CD4-positive, CD25-positive, alpha-beta regulatory T cell (primary cell): ENCODE data around the gene LARP4B. TPM values are rescaled to one million over a fixed set of nuclear protein-coding genes. Genes with fewer than 3 reads are reported as not detected.

ENCODE experiments used
- ATAC-seq, 2 donors: fragments of 150-1000 bp; cut with Tn5 transposase; one replicate each; pipeline ENCODE4 v1.10.0; 2021; ENCODE audit warnings: low read depth in 2 of 2, moderate number of reproducible peaks in 2 of 2, moderate library complexity in 1 of 2
- DNase-seq, 3 donors: peaks; one replicate each; pipeline versions ENCODE4 v3.0.0 to v3.0.0-alpha.2; 2012 to 2022; ENCODE audit warnings: mixed read lengths in 1 of 3
- H3K27ac ChIP-seq: one replicate; pipeline ENCODE4 v1.7.0; 2013; ENCODE audit warnings: mild to moderate bottlenecking, low read length; ENCODE audit not compliant: insufficient read depth, poor library complexity, severe bottlenecking
- H3K27me3 ChIP-seq: one replicate; pipeline ENCODE4 v1.7.0; 2013; ENCODE audit warnings: low read length; ENCODE audit not compliant: control insufficient read depth, insufficient read depth
- H3K36me3 ChIP-seq: one replicate; pipeline ENCODE4 v1.7.0; 2013; ENCODE audit warnings: mild to moderate bottlenecking, low read length, moderate library complexity; ENCODE audit not compliant: control insufficient read depth, insufficient read depth
- H3K4me1 ChIP-seq: 2 replicates; pipeline ENCODE4 v1.7.0; 2013; ENCODE audit warnings: mild to moderate bottlenecking, low read length; ENCODE audit not compliant: insufficient read depth, control insufficient read depth, poor library complexity, severe bottlenecking
- H3K4me3 ChIP-seq: one replicate; pipeline ENCODE4 v1.7.0; 2013; ENCODE audit warnings: low read depth, mild to moderate bottlenecking, low read length, moderate library complexity
- H3K9me3 ChIP-seq, 2 experiments: 1 replicate in 1 of 2; 2 replicates in 1 of 2; pipeline ENCODE4 v1.7.0; 2013; ENCODE audit warnings: low read length in 2 of 2, mild to moderate bottlenecking in 1 of 2, moderate library complexity in 1 of 2; ENCODE audit not compliant: control insufficient read depth in 2 of 2
- H3K27ac Mint-ChIP-seq, 3 donors: one replicate each; pipeline ENCODE4 v1.8.0; 2020 to 2022; ENCODE audit warnings: mild to moderate bottlenecking in 3 of 3, mixed read lengths in 3 of 3, moderate library complexity in 2 of 3
- H3K27me3 Mint-ChIP-seq: one replicate; pipeline ENCODE4 v1.8.0; 2022; ENCODE audit warnings: mild to moderate bottlenecking, mixed read lengths
- H3K36me3 Mint-ChIP-seq: one replicate; pipeline ENCODE4 v1.8.0; 2020; ENCODE audit warnings: mixed read lengths
- H3K4me1 Mint-ChIP-seq, 4 donors: one replicate each; pipeline ENCODE4 v1.8.0; 2020 to 2022; ENCODE audit warnings: mixed read lengths in 4 of 4, mild to moderate bottlenecking in 1 of 4
- H3K4me3 Mint-ChIP-seq, 4 donors: one replicate each; pipeline ENCODE4 v1.8.0; 2020 to 2022; ENCODE audit warnings: mild to moderate bottlenecking in 4 of 4, mixed read lengths in 4 of 4, moderate library complexity in 3 of 4
- H3K9me3 Mint-ChIP-seq, 7 donors: one replicate each; pipeline ENCODE4 v1.8.0; 2020 to 2022; ENCODE audit warnings: mixed read lengths in 7 of 7, mild to moderate bottlenecking in 3 of 7, moderate library complexity in 2 of 7
- polyA plus RNA-seq, 4 donors: library from polyadenylated mRNA; unstranded; fragments of 300-500 nt; fragmentation: Illumina TruSeq; gene quantifications; one replicate each; pipeline ENCODE4 v1.2.3, GENCODE V29; 2021
- total RNA-seq: library from RNA; stranded (reverse); gene quantifications from one replicate; pipeline ENCODE4 v1.2.3, GENCODE V29; 2022

LARP4B gene
- total and polyA plus RNA-seq, 5 donors from 2014 or later: 20.5 to 82.0 (median 30.3) TPM

- H3K27ac Mint-ChIP-seq: no peak overlapping the region
- DNase-seq: no peak
- Histone ChIP-seq H3K4me1 (no peaks in the 10 kb centered on the region), H3K27me3 (no peaks in the 10 kb centered on the region), H3K9me3 (no peaks in the 10 kb centered on the region), H3K4me3 (no peak overlapping the region), H3K27ac (no peak overlapping the region), H3K36me3 (peaks cover 59% of the 10 kb centered on the region)
- no peak for ATAC-seq
- H3K27me3 Mint-ChIP-seq: no peaks in the 10 kb centered on the region
- H3K4me1 Mint-ChIP-seq: peaks cover 0 to 11% (median 3%) of the 10 kb centered on the region in 4 donors
- peaks cover 0 to 2% (median 0%) of the 10 kb centered on the region in 7 donors for H3K9me3 Mint-ChIP-seq
- peaks cover 38% of the 10 kb centered on the region for H3K36me3 Mint-ChIP-seq
- no peak overlapping the region for H3K4me3 Mint-ChIP-seq
These were observed 124.1 kb downstream of the LARP4B start for GRCh38 chr10:807163-807957.

GRCh38 chr10:806451-807162 lies 124.9 kb downstream of the LARP4B start:
- H3K9me3 Mint-ChIP-seq: peaks cover 0 to 2% (median 0%) of the 10 kb centered on the region in 7 donors
- peak overlapping the region in 1 of 3 donors; percentile 46 for H3K27ac Mint-ChIP-seq
- peaks cover 0 to 11% (median 3%) of the 10 kb centered on the region in 4 donors for H3K4me1 Mint-ChIP-seq
- DNase-seq (no peak), ATAC-seq (no peak)
- H3K27ac ChIP-seq: no peak overlapping the region
- H3K9me3 ChIP-seq: no peaks in the 10 kb centered on the region
- peaks cover 51% of the 10 kb centered on the region for H3K36me3 ChIP-seq
- H3K27me3 ChIP-seq: no peaks in the 10 kb centered on the region
- peaks cover 31% of the 10 kb centered on the region for H3K36me3 Mint-ChIP-seq
- H3K4me3 ChIP-seq: no peak overlapping the region
- H3K4me3 Mint-ChIP-seq: no peak overlapping the region
- no peaks in the 10 kb centered on the region for H3K27me3 Mint-ChIP-seq
- H3K4me1 ChIP-seq: no peaks in the 10 kb centered on the region

- ATAC-seq (no peak), DNase-seq (no peak)
- no peaks in the 10 kb centered on the region for H3K27me3 ChIP-seq
- H3K27ac ChIP-seq: no peak overlapping the region
- Mint-ChIP-seq H3K36me3 (peaks cover 26% of the 10 kb centered on the region), H3K27ac (no peak overlapping the region), H3K9me3 (peaks cover 0 to 2% (median 0%) of the 10 kb centered on the region in 7 donors), H3K4me1 (peaks cover 0 to 11% (median 3%) of the 10 kb centered on the region in 4 donors), H3K4me3 (no peak overlapping the region), H3K27me3 (no peaks in the 10 kb centered on the region)
- H3K9me3 ChIP-seq: no peaks in the 10 kb centered on the region
- H3K4me3 ChIP-seq: no peak overlapping the region
- H3K4me1 ChIP-seq: no peaks in the 10 kb centered on the region
- H3K36me3 ChIP-seq: peaks cover 43% of the 10 kb centered on the region
These were observed 125.7 kb downstream of the LARP4B start for GRCh38 chr10:805620-806305.

- no peak overlapping the region for H3K27ac Mint-ChIP-seq
- H3K36me3 Mint-ChIP-seq: peaks cover 26% of the 10 kb centered on the region
- H3K27ac ChIP-seq: no peak overlapping the region
- no peaks in the 10 kb centered on the region for H3K4me1 ChIP-seq
- no peak overlapping the region for H3K4me3 ChIP-seq
- peaks cover 0 to 4% (median 1%) of the 10 kb centered on the region in 7 donors for H3K9me3 Mint-ChIP-seq
- H3K4me3 Mint-ChIP-seq: no peak overlapping the region
- no peaks in the 10 kb centered on the region for H3K27me3 Mint-ChIP-seq
- ATAC-seq: no peak
- H3K9me3 ChIP-seq: no peaks in the 10 kb centered on the region
- no peak for DNase-seq
- no peaks in the 10 kb centered on the region for H3K27me3 ChIP-seq
- peaks cover 0 to 11% (median 3%) of the 10 kb centered on the region in 4 donors for H3K4me1 Mint-ChIP-seq
- peaks cover 36% of the 10 kb centered on the region for H3K36me3 ChIP-seq
These were observed 126.5 kb downstream of the LARP4B start for GRCh38 chr10:804787-805619.

GRCh38 chr10:804191-804781 lies 127.2 kb downstream of the LARP4B start:
- H3K27ac Mint-ChIP-seq: peak overlapping the region in 2 of 3 donors; percentile 14 to 73

GRCh38 chr10:803041-803741 lies 128.3 kb downstream of the LARP4B start:
- no peak for ATAC-seq
- Mint-ChIP-seq H3K27ac (peak overlapping the region in 2 of 3 donors; percentile 52 to 73), H3K9me3 (peaks cover 0 to 12% (median 6%) of the 10 kb centered on the region in 7 donors)

More at GRCh38 chr10:804191-804781, 127.2 kb downstream of the LARP4B start:
- Mint-ChIP-seq H3K4me3 (no peak overlapping the region), H3K27me3 (no peaks in the 10 kb centered on the region), H3K4me1 (peaks cover 0 to 11% (median 3%) of the 10 kb centered on the region in 4 donors), H3K36me3 (peaks cover 27% of the 10 kb centered on the region), H3K9me3 (peaks cover 0 to 9% (median 2%) of the 10 kb centered on the region in 7 donors)
- Histone ChIP-seq H3K4me1 (no peaks in the 10 kb centered on the region), H3K27me3 (no peaks in the 10 kb centered on the region), H3K4me3 (no peak overlapping the region), H3K27ac (no peak overlapping the region), H3K36me3 (peaks cover 30% of the 10 kb centered on the region), H3K9me3 (no peaks in the 10 kb centered on the region)
- peak; percentile 19 to 26 for ATAC-seq
- DNase-seq: no peak

More at GRCh38 chr10:803041-803741, 128.3 kb downstream of the LARP4B start:
- no peak overlapping the region for H3K27ac ChIP-seq
- no peak for DNase-seq
- no peaks in the 10 kb centered on the region for H3K4me1 ChIP-seq
- peaks cover 19% of the 10 kb centered on the region for H3K36me3 ChIP-seq
- Mint-ChIP-seq H3K36me3 (peaks cover 24% of the 10 kb centered on the region), H3K27me3 (no peaks in the 10 kb centered on the region), H3K4me1 (peaks cover 0 to 11% (median 3%) of the 10 kb centered on the region in 4 donors), H3K4me3 (no peak overlapping the region)
- peaks cover 0 to under 1% of the 10 kb centered on the region in 2 experiments for H3K9me3 ChIP-seq
- no peaks in the 10 kb centered on the region for H3K27me3 ChIP-seq
- no peak overlapping the region for H3K4me3 ChIP-seq
